PC-3 (cell line): ENCODE data around the gene ZBTB33.

Experiments used
- CTCF ChIP-seq: fragments of 300-600 bp; sonication (generic); conservative IDR thresholded peaks from 2 replicates; pipeline ENCODE4 v1.5.1; 2017; ENCODE audit warnings: antibody characterized with exemption, low read depth, mild to moderate bottlenecking, low read length
- EZH2 ChIP-seq: fragments of 300-600 bp; sonication (generic); IDR thresholded peaks from one replicate; pipeline ENCODE4 v1.6.1; 2017; ENCODE audit warnings: antibody characterized with exemption, mild to moderate bottlenecking, low read length; ENCODE audit not compliant: unreplicated experiment

- TF ChIP-seq CTCF (no peak), EZH2 (no peak)
Measured at GRCh38 chrX:120297923-120298322, 47.3 kb downstream of the ZBTB33 start.
